AG09309 (cell line): ENCODE measurements around the gene GAPDH.
"Not testable (repeated sequence)": the region's sequence is repeated elsewhere in the genome, so short reads cannot be mapped to it uniquely, and the experiment has no call there.

Experiments used
- DNase-seq: peaks from one replicate; pipeline ENCODE4 v3.0.0-alpha.2; 2010; ENCODE audit warnings: low read depth
- H3K4me3 ChIP-seq: 2 replicates; pipeline ENCODE4 v1.5.1; 2011; ENCODE audit warnings: mild to moderate bottlenecking, low read depth, low read length, moderate library complexity; ENCODE audit not compliant: control insufficient read depth
- CTCF ChIP-seq: IDR thresholded peaks from 2 replicates; pipeline ENCODE4 v1.5.1; 2011; ENCODE audit warnings: mild to moderate bottlenecking, low read depth, low read length, inconsistent platforms; ENCODE audit not compliant: insufficient read depth, control insufficient read depth; ENCODE audit errors: missing control alignments

Gene GAPDH

GRCh38 chr12:6494258-6494743 is 40.0 kb upstream of the GAPDH start:
- no peak for TF ChIP-seq CTCF
- peak overlapping the region; percentile 53 for H3K4me3 ChIP-seq
- no peak for DNase-seq

GRCh38 chr12:6494968-6495367 is 39.3 kb upstream of the GAPDH start:
- no peak for TF ChIP-seq CTCF
- H3K4me3 ChIP-seq: peak overlapping the region; percentile 53
- DNase-seq: no peak

- DNase-seq, H3K4me3 ChIP-seq: not testable (repeated sequence)
Measured at GRCh38 chr12:6497291-6497690, 37.0 kb upstream of the GAPDH start.

GRCh38 chr12:6500466-6500865 is 33.9 kb upstream of the GAPDH start:
- H3K4me3 ChIP-seq: no peak overlapping the region
- no peak for DNase-seq
- TF ChIP-seq CTCF: no peak

GRCh38 chr12:6507102-6507998 is 27.0 kb upstream of the GAPDH start:
- no peak for DNase-seq
- H3K4me3 ChIP-seq: no peak overlapping the region
- no peak for TF ChIP-seq CTCF

GRCh38 chr12:6508087-6508486 is 26.2 kb upstream of the GAPDH start:
- DNase-seq: no peak
- TF ChIP-seq CTCF: no peak
- H3K4me3 ChIP-seq: no peak overlapping the region

- no peak for TF ChIP-seq CTCF
- no peak overlapping the region for H3K4me3 ChIP-seq
- DNase-seq: no peak
Measured at GRCh38 chr12:6520186-6520585, 14.1 kb upstream of the GAPDH start.
